GM13976 (cell line): ENCODE data around the gene ARHGAP9.
"Not testable (repeated sequence)": the region's sequence is repeated elsewhere in the genome, so short reads cannot be mapped to it uniquely, and the experiment has no call there.

ENCODE experiments used
- DNase-seq: peaks from one replicate; pipeline ENCODE4 v3.0.0; 2012; ENCODE audit warnings: low spot score
- CTCF ChIP-seq: IDR thresholded peaks from 2 replicates; pipeline ENCODE4 v1.5.1; 2012; ENCODE audit warnings: borderline replicate concordance, mild to moderate bottlenecking; ENCODE audit not compliant: insufficient read depth; ENCODE audit errors: extremely low read depth, missing control alignments, control extremely low read depth
- in situ Hi-C: fragments of 300-500 bp; cut with MboI; formaldehyde crosslinking; loops from one replicate; pipeline ENCODE4 v1.12.0; 2022; ENCODE audit warnings: low sequenced_read_pairs, mixed read lengths, inconsistent platforms; ENCODE audit not compliant: unreplicated experiment

Gene ARHGAP9

GRCh38 chr12:57520053-57520818 is 40.6 kb upstream of the ARHGAP9 start, which contains the start of gene DDIT3:
DDIT3 (minus strand) TSS chr12:57520514; CDS start chr12:57517406, 3,108 bp downstream.
- in situ Hi-C loops, result no loop called here
- TF ChIP-seq CTCF, result no peak

GRCh38 chr12:57519796-57520052 is 40.1 kb upstream of the ARHGAP9 start:
- in situ Hi-C loops, result no loop called here
- peak; percentile 57 for DNase-seq
- no peak for TF ChIP-seq CTCF

More at GRCh38 chr12:57520053-57520818, 40.6 kb upstream of the ARHGAP9 start, which contains the start of gene DDIT3:
- DNase-seq, result peak; percentile 98

- DNase-seq, result no peak
- in situ Hi-C loops, result no loop called here
- TF ChIP-seq CTCF, result no peak
Measured at GRCh38 chr12:57518920-57519795, 39.5 kb upstream of the ARHGAP9 start.

- no peak for TF ChIP-seq CTCF
- no peak for DNase-seq
- in situ Hi-C loops, result no loop called here
Measured at GRCh38 chr12:57518176-57518919, 38.7 kb upstream of the ARHGAP9 start.

GRCh38 chr12:57517718-57518117 is 38.1 kb upstream of the ARHGAP9 start:
- in situ Hi-C loops, DNase-seq: not testable (repeated sequence)

- no peak for DNase-seq
- in situ Hi-C loops, result no loop called here
- no peak for TF ChIP-seq CTCF
Measured at GRCh38 chr12:57517187-57517586, 37.5 kb upstream of the ARHGAP9 start.
